T-helper 17 cell (primary cell): Measurements from ENCODE around the gene BMP2K. TPM values are rescaled to one million over a fixed set of nuclear protein-coding genes. Genes with fewer than 3 reads are reported as not detected.
A peak's percentile ranks its signal among the peaks of the same experiment; 100 is the strongest.

Source experiments
- ATAC-seq: fragments of 150-1000 bp; cut with Tn5 transposase; 2 replicates; pipeline ENCODE4 v1.10.0; 2021; ENCODE audit warnings: mild to moderate bottlenecking, moderate library complexity
- DNase-seq, 3 donors: peaks; one replicate each; pipeline versions ENCODE4 v3.0.0 to v3.0.0-alpha.2; 2020 to 2021
- H3K9me3 ChIP-seq: one replicate; pipeline ENCODE4 v1.7.0; 2013; ENCODE audit warnings: low read length, mild to moderate bottlenecking; ENCODE audit not compliant: control insufficient read depth, poor library complexity, severe bottlenecking
- H3K27ac Mint-ChIP-seq: one replicate; pipeline ENCODE4 v1.8.0; 2022; ENCODE audit warnings: mild to moderate bottlenecking, moderate library complexity, mixed read lengths
- H3K27me3 Mint-ChIP-seq: one replicate; pipeline ENCODE4 v1.8.0; 2022; ENCODE audit warnings: mixed read lengths
- H3K36me3 Mint-ChIP-seq: one replicate; pipeline ENCODE4 v1.8.0; 2022; ENCODE audit warnings: low read depth, mixed read lengths
- H3K4me1 Mint-ChIP-seq: one replicate; pipeline ENCODE4 v1.8.0; 2022; ENCODE audit warnings: mild to moderate bottlenecking, mixed read lengths
- H3K4me3 Mint-ChIP-seq: one replicate; pipeline ENCODE4 v1.8.0; 2022; ENCODE audit warnings: mild to moderate bottlenecking, moderate library complexity, mixed read lengths
- total RNA-seq, 4 donors: library from RNA in 2 of 4; stranded (reverse) in 2 of 4; gene quantifications; one replicate each; pipeline ENCODE4 v1.2.3 and lab custom pipeline; 2022 to 2026

Gene BMP2K
- total RNA-seq (10 to 100 TPM in 1 of 2 donors, 1 to 10 TPM in 1; 6.9 to 11.2 TPM), total RNA-seq (lab: John Stamatoyannopoulos, UW) (7.1 to 29.8 reads per million in 2 donors)

- H3K27me3 Mint-ChIP-seq = no peaks in the 10 kb centered on the region
- peak within 1 kb of the TSS; percentile 96 for H3K4me3 Mint-ChIP-seq
- ATAC-seq (peak; percentile 87), DNase-seq (peak; percentile 64 to 77 (median 76))
- H3K9me3 ChIP-seq = no peaks in the 10 kb centered on the region
- H3K4me1 Mint-ChIP-seq = peaks cover 12% of the 10 kb centered on the region
- no peaks in the 10 kb centered on the region for H3K36me3 Mint-ChIP-seq
- peak within 1 kb of the TSS; percentile 93 for H3K27ac Mint-ChIP-seq
These were observed at the start of gene BMP2K for GRCh38 chr4:78776079-78776728. TSS of gene BMP2K (plus strand) at chr4:78776350. CDS start at chr4:78776544, 194 bp downstream.

GRCh38 chr4:78726546-78726945, 49.6 kb upstream of the BMP2K start:
- ATAC-seq (no peak), DNase-seq (no peak)
- Mint-ChIP-seq H3K27ac (no peak overlapping the region), H3K4me1 (peaks cover 2% of the 10 kb centered on the region), H3K27me3 (peaks cover 9% of the 10 kb centered on the region), H3K4me3 (no peak overlapping the region), H3K36me3 (no peaks in the 10 kb centered on the region)
- H3K9me3 ChIP-seq = no peaks in the 10 kb centered on the region

- no peaks in the 10 kb centered on the region for H3K36me3 Mint-ChIP-seq
- H3K9me3 ChIP-seq = no peaks in the 10 kb centered on the region
- DNase-seq = no peak
- peaks cover 12% of the 10 kb centered on the region for H3K4me1 Mint-ChIP-seq
- H3K27me3 Mint-ChIP-seq = peaks cover 9% of the 10 kb centered on the region
- no peak overlapping the region for H3K4me3 Mint-ChIP-seq
- ATAC-seq = no peak
- no peak overlapping the region for H3K27ac Mint-ChIP-seq
These were observed 43.6 kb upstream of the BMP2K start for GRCh38 chr4:78732332-78733104.

- Mint-ChIP-seq H3K27ac (no peak overlapping the region), H3K4me3 (no peak overlapping the region), H3K4me1 (peaks cover 12% of the 10 kb centered on the region), H3K27me3 (peaks cover 9% of the 10 kb centered on the region), H3K36me3 (no peaks in the 10 kb centered on the region)
- no peaks in the 10 kb centered on the region for H3K9me3 ChIP-seq
- ATAC-seq = no peak
- no peak for DNase-seq
These were observed 41.5 kb upstream of the BMP2K start for GRCh38 chr4:78734441-78735162.

GRCh38 chr4:78735697-78736096, 40.5 kb upstream of the BMP2K start:
- H3K27me3 Mint-ChIP-seq = peaks cover 5% of the 10 kb centered on the region
- no peak overlapping the region for H3K4me3 Mint-ChIP-seq
- H3K27ac Mint-ChIP-seq = no peak overlapping the region
- DNase-seq (no peak), ATAC-seq (no peak)
- H3K36me3 Mint-ChIP-seq = no peaks in the 10 kb centered on the region
- H3K9me3 ChIP-seq = no peaks in the 10 kb centered on the region
- H3K4me1 Mint-ChIP-seq = peaks cover 12% of the 10 kb centered on the region

GRCh38 chr4:78737035-78737434, 39.1 kb upstream of the BMP2K start:
- no peaks in the 10 kb centered on the region for H3K27me3 Mint-ChIP-seq
- no peaks in the 10 kb centered on the region for H3K9me3 ChIP-seq
- no peak overlapping the region for H3K4me3 Mint-ChIP-seq
- peaks cover 12% of the 10 kb centered on the region for H3K4me1 Mint-ChIP-seq
- H3K27ac Mint-ChIP-seq = no peak overlapping the region
- ATAC-seq (no peak), DNase-seq (no peak)
- no peaks in the 10 kb centered on the region for H3K36me3 Mint-ChIP-seq

GRCh38 chr4:78737973-78738372, 38.2 kb upstream of the BMP2K start:
- Mint-ChIP-seq H3K36me3 (no peaks in the 10 kb centered on the region), H3K4me3 (no peak overlapping the region)

GRCh38 chr4:78742300-78742699, 33.9 kb upstream of the BMP2K start:
- no peak for DNase-seq
- peaks cover 2% of the 10 kb centered on the region for H3K4me1 Mint-ChIP-seq
- no peak for ATAC-seq
- no peaks in the 10 kb centered on the region for H3K27me3 Mint-ChIP-seq
- H3K9me3 ChIP-seq = no peaks in the 10 kb centered on the region
- H3K27ac Mint-ChIP-seq = no peak overlapping the region
- no peak overlapping the region for H3K4me3 Mint-ChIP-seq
- H3K36me3 Mint-ChIP-seq = no peaks in the 10 kb centered on the region

More at GRCh38 chr4:78737973-78738372, 38.2 kb upstream of the BMP2K start:
- H3K9me3 ChIP-seq = no peaks in the 10 kb centered on the region
- ATAC-seq = no peak
- Mint-ChIP-seq H3K27me3 (no peaks in the 10 kb centered on the region), H3K27ac (no peak overlapping the region), H3K4me1 (peaks cover 12% of the 10 kb centered on the region)
- DNase-seq = no peak

GRCh38 chr4:78747475-78747922, 28.7 kb upstream of the BMP2K start:
- Mint-ChIP-seq H3K27ac (no peak overlapping the region), H3K4me3 (no peak overlapping the region), H3K36me3 (peaks cover 3% of the 10 kb centered on the region), H3K4me1 (peaks cover 3% of the 10 kb centered on the region), H3K27me3 (no peaks in the 10 kb centered on the region)
- ATAC-seq = no peak
- no peaks in the 10 kb centered on the region for H3K9me3 ChIP-seq
- DNase-seq = no peak

GRCh38 chr4:78748381-78748780, 27.8 kb upstream of the BMP2K start:
- H3K36me3 Mint-ChIP-seq = peaks cover 3% of the 10 kb centered on the region
- peaks cover 3% of the 10 kb centered on the region for H3K4me1 Mint-ChIP-seq
- H3K27ac Mint-ChIP-seq = no peak overlapping the region
- no peak for DNase-seq
- no peak overlapping the region for H3K4me3 Mint-ChIP-seq
- no peak for ATAC-seq
- no peaks in the 10 kb centered on the region for H3K9me3 ChIP-seq
- no peaks in the 10 kb centered on the region for H3K27me3 Mint-ChIP-seq

- Mint-ChIP-seq H3K4me3 (no peak overlapping the region), H3K27me3 (no peaks in the 10 kb centered on the region), H3K4me1 (peaks cover 3% of the 10 kb centered on the region), H3K36me3 (peaks cover 3% of the 10 kb centered on the region), H3K27ac (no peak overlapping the region)
- no peaks in the 10 kb centered on the region for H3K9me3 ChIP-seq
- ATAC-seq (no peak), DNase-seq (no peak)
These were observed 26.7 kb upstream of the BMP2K start for GRCh38 chr4:78749258-78749971.

- no peak overlapping the region for H3K27ac Mint-ChIP-seq
- no peak for DNase-seq
- no peaks in the 10 kb centered on the region for H3K27me3 Mint-ChIP-seq
These were observed 26.0 kb upstream of the BMP2K start for GRCh38 chr4:78749972-78750727.

More at GRCh38 chr4:78749972-78750727, 26.0 kb upstream of the BMP2K start:
- ATAC-seq = peak; percentile 63
- Mint-ChIP-seq H3K36me3 (peaks cover 3% of the 10 kb centered on the region), H3K4me3 (no peak overlapping the region), H3K4me1 (peaks cover 3% of the 10 kb centered on the region)
- H3K9me3 ChIP-seq = no peaks in the 10 kb centered on the region
